GM21529 (cell line): ENCODE measurements around the gene CD81.

Experiments
- ATAC-seq: cut with Tn5 transposase; IDR thresholded peaks from one replicate; pipeline ENCODE4 v1.9.1; 2021; ENCODE audit not compliant: unreplicated experiment

CD81 gene

GRCh38 chr11:2417856-2418692, 41.0 kb downstream of the CD81 start:
- ATAC-seq = no peak

DNA sequence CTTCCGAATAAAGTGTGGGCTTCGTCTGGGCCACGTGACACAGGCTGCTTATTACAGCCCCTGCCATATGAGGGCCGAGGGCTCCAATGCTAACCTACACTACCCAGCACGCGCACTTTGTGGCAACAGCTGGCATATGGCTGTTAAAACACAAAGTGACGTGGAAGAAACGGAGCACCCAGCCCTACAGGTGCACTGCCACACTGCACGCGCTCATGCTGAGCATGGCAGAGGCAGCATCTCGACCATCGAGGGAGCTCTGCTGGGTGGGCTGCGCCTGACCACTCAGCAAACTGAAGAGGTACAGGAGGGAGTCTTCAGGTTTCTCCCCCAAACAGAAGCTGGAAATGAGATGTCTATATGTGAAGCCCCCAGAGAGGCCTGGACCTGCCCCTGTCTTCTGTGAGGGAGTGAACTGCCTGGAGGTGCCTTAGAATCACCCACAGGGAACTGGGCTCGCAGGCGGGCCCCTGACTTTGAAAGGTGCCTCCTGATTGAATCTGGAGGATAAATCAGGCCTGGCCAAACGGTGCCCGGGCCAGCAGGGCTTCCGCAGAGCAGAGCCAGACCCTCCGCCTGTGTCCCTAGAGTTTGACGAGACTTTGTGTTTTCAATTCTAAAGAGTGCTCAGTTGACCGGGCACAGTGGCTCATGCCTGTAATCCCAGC, 41.7 kb downstream of the CD81 start:
- no peak for ATAC-seq

GRCh38 chr11:2419638-2420501, 42.8 kb downstream of the CD81 start:
- ATAC-seq = no peak

DNA sequence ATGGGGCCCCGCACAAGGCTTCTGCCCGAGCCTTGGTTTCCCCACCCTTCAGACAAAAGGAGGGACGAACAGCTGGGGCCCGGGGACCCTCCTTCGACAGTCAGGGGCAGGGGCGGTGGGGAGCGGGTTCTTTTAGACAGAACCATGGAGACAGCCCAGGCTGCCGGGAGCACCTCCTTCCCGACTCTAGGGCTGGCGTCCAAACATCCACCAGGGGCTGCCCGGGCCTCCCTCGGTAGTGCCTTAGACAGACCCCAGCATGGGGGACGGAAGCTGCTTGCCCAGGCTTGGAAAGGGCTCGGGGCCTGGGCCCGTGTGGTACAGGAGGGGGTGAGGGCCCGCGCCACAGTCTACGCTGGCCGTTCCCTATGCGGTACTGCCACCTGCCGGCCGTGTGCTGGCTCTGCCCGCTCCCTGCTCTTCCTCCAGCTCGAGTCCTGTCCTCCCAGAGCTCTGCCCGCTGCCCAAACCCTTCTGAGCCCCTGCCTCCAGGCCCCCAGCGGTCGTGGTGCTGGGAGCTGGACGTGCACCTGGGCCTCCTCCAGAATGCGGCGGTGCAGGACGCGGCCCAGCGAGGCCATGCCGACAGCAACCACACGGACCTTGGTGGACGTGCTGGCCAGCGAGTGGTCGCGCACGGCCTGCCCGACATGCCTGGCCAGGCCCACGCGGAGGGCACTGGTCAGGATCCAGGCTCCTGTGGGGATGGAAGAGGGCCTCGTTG, 43.6 kb downstream of the CD81 start:
- ATAC-seq = peak; percentile 81

DNA sequence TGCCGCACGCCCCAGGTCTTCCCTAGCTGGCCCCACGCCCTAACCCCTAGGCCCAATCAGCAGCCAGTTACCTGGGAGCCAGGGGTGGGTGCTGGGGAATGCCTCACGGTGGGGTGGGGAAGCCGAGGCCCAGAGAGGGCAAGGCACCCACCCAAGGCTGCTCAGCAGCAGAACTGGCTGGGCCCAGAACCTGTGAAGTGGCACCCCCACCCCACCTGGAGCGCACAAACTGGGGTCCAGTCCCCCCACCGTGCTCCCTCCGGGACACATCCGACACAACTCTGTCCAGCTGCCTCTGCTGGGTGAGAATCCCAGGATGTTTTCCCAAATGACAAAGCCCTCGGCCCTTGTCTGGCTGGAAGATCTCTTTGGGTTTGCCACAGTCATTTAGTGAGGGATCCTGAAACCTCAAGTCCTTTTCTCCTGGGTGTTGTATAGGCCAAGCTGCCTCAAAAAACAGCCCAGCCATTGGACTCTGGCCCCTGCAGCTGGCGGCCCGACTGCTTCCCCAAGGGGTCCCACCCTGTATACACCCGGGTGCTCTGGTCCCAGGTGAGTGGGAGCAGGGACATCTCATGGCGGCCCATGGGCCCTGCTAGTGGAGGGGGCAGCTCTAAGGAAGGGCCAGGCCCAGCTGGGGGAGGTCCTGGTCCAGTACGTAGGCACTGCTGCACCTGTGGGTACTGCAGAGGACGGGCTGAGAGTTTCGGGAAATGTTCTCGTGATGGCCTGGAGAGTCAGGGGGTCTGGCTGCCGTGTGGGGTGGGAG, 44.3 kb downstream of the CD81 start:
- no peak for ATAC-seq

DNA sequence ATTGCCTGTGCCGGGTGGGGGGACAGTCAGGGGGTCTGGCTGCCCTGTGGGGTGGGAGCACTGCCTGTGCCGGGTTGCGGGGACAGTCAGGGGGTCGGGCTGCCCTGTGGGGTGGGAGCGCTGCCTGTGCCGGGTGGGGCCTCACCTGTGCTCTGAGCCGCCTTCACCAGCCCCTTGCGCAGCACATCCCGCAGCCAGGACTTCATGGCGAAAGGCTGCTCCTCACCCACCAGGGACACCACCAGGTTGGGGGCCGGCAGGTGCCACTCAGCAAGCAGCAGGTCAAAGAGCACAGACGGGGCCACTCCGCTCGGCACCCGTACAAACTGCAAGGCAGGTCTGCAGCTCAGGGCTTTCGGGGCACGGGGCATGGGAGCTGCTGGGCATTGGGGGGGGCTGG, 44.9 kb downstream of the CD81 start:
- no peak for ATAC-seq

DNA sequence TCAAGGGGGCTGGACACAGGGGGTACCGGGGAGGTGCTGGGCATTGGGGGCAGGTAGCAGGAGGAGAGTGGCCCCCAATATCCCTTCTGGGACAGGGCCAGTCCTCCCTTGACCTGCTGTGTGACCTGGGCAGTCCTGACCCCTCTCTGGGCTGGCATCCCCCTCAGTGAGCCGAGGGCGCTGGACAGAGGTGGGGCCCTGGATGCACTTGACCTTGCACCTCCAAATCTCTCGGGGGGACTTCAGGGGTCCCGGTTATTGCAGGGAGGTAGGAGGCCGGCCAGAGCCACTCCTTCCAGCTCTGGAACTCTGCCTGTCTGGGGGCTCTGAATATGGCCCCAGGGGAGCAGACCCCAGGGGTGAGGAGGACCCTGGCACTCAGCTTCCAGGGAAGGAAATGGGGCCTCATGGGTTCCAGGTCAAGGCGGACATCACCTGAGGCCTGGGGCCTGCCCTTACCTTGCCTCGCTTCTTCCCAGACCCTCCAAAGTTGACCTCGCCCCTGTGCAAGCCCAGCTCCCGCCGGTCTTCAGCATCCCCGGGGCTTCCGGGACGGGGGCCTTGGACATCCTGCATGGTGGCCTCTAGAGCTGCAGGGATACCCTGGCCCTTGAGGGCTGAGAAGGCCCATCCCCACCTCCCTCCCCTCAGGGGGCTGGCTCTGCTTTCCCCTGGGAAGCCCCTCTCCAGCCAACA, 45.5 kb downstream of the CD81 start:
- no peak for ATAC-seq

DNA sequence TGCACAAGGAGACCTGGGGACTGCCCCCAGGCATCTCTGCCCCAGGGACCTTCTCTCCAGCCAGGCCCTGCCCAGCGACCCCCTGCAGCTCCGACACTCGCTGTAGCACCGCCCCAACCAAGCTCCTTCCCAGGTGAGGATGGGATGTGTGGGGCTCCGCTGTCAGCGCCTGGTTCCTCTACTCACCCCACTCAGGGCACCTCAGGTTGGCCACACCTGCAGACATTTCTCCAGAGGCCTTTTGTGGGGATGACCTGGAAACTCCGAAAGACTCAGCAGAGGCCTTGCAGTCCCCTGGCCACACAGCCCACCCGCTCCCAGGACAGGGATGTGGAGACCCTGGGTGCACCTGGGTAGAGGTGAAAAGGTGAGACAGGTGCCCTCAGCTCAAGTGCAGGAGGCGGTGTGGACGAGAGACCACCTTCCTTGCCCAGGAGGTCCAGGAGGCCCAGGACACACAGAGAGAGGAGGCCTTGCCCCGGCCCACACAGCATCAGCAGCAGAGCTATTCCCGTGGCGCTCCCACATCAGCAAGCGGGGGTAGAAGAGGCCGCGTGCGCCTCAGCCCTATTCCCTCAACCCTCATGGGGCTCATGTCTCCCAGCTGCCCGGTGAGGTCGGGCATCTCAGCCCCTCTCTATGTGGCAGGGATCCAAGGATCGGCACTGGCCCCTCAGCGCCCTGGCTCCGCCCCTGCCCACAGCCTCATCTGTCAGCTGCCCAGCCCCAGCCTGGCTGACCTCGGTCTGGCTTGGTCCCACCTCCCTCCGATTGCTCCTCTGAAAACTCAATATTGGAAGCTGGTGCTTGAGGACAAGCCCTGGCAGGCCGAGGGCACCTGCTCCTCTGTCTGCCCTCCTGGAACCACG, 46.3 kb downstream of the CD81 start:
- no peak for ATAC-seq

DNA sequence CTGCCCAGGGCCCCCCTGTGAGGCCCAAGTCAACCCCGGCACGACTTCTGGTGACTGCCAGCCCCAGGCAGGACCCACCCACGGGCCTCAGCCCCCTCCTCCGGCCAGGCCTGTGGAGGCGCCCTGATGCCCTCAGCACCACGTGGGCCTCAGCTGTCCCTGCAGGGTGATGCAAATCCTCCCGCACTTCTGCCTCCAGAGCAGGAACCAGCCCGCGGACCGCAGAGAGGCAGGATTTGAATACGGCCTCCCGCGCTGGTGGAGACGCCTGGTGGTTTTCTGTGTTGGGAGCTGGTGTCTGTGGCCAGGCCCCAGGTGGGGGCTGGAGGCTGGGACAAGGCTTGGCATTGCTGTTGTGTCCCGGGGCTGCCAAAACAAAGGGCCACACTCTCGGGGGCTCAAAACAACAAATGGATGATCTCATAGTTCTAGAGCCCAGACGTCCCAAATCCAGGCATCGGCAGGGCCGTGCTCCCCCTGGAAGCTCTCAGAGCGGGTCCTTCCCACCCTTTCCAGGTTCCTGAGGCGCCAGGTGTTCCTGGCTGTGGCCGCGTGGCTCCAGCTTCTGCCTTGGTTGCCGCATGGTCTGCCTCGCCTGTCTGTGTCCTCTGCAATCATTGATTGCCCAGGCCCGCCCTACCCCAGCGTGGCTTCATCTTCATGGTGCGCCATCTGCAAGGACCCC, 47.8 kb downstream of the CD81 start:
- no peak for ATAC-seq

DNA sequence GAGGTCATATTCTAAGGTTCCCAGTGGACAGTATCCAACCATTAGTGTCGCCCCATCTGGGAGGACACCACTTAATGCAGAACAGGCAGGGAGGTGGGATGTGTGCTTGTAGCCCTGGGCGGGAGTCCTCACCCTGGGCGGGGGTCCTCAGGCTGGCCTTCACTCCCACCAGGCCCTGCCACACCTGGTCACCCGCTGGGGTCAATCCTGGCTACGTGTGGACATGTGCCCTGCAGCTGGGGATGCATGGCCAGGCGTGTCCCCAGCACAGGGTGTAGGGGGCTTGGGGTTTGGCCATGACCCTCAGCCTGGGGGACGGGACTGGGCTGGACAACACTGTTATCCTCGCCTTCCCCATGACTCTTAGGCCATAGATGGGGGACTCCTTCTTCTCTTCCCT, 48.4 kb downstream of the CD81 start:
- no peak for ATAC-seq

DNA sequence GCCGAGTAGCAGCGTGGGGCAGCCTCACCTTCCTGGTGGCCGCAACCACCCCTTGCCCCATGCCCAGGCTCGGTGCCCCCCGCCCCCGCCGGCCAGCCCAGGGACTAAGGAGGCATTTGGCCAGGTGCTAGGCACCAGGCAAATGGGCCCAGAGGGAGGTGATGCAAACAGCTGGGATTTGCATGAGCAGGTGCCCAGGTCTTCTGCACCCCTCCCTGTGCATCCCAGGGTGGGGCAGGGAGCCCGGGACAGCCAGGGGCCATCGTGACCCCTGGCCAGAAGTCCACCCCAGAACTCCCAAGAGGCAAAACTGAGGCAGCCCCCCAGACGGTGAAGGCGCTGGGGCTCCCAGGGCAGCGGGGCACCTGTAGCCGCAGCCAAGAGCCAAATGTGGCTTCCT, 49.1 kb downstream of the CD81 start:
- no peak for ATAC-seq

GRCh38 chr11:2426826-2427521, 49.9 kb downstream of the CD81 start:
- no peak for ATAC-seq

DNA sequence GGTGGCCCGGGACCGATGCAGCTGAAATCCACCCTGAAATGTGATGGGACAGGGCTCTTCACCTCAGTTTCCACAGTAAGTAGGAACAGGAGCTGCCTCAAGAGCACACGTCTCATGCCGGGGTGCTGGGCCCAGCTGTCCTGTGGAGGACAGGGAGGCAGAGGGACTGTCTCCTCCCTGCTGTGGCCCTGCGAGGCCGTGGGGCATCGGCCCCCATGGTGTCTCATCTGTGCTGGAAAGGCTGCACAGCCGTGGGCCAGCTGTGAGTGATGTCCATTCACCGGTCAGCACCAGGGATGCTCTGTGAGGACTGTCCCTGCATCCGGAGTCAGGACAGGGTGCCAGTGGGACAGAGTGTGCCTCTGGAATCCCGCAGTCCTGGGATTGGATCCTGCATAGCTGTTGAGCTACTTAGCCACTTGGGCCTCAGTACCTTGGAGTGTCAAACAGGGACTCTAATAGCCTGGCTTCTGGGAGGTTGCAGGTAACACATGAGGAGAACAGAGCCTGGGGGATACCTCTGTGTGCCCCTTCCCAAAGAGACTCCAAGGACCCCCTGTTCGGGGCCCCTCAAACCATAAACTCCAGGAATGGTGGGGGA, 50.7 kb downstream of the CD81 start:
- no peak for ATAC-seq

- ATAC-seq = no peak
These were observed 51.2 kb downstream of the CD81 start for GRCh38 chr11:2428322-2428795.

DNA sequence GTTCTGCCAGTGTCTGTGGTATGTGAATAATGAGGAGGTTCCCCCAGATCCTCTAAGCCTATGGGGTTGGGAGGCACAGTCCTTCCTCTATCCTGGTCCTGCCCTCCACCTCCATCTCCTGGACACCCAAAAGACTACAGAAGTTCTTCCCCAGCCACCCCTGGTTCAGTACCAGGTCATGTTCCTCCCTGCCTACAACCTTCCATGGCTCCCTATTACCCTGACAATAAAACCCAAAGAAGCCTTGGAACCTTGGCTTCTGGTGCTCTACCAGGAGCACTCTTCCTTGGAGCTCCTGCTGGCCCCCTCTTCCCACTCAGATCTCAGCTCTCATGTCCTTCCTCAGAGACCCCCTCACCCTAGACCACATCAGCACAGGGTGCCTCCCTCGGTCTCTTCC, 54.3 kb downstream of the CD81 start:
- ATAC-seq = no peak

GRCh38 chr11:2432171-2432621, 55.1 kb downstream of the CD81 start:
- no peak for ATAC-seq

DNA sequence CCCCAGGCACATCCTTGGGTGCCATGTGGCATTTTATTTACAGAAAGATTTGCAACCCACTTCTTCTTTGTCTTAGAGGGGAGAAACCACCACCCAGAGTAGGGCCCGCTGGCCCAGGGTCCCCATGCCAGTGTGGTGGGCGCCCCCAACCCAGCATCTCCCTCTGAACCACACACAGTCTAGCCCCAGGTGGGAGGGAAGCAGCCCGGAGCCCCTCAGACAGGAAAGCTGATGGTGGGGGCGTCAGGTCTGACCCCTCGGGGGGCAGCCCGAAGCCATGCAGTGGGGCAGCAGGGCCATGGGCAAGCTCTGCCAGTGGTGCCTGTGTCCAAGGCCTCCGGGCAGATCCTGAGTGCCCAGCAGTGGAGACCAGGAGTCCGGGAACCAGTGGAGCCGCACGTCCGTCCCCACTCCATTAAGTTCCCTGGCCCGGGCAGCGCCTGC, 55.5 kb downstream of the CD81 start:
- ATAC-seq = no peak
